NOMO-1 treated with dmso at 0.1 percent for 144 hours (cell line): ENCODE measurements around the gene MMP14.
"Not testable (repeated sequence)": the region's sequence is repeated elsewhere in the genome, so short reads cannot be mapped to it uniquely, and the experiment has no call there.

Experiments used
- DNase-seq: peaks from one replicate; lab custom pipeline; 2025; ENCODE audit not compliant: unreplicated experiment; lab: John Stamatoyannopoulos, UW

The MMP14 gene

GRCh38 chr14:22836301-22837113 is at the start of gene MMP14:
Gene MMP14 (plus strand): TSS chr14:22836585. CDS start chr14:22836818, 233 bp downstream.
- no peak for DNase-seq

- no peak for DNase-seq
Measured at GRCh38 chr14:22786685-22787084, 49.7 kb upstream of the MMP14 start.

GRCh38 chr14:22791301-22791700 is 45.1 kb upstream of the MMP14 start:
- no peak for DNase-seq

GRCh38 chr14:22792158-22792557 is 44.2 kb upstream of the MMP14 start:
- DNase-seq, result no peak

GRCh38 chr14:22793550-22793949 is 42.8 kb upstream of the MMP14 start:
- not testable (repeated sequence) for DNase-seq

- DNase-seq, result no peak
Measured at GRCh38 chr14:22793976-22794375, 42.4 kb upstream of the MMP14 start.

GRCh38 chr14:22794551-22794951 is 41.8 kb upstream of the MMP14 start:
- no peak for DNase-seq

GRCh38 chr14:22796087-22796707 is 40.2 kb upstream of the MMP14 start:
- DNase-seq, result no peak

GRCh38 chr14:22797017-22797917 is 39.1 kb upstream of the MMP14 start:
- DNase-seq, result no peak

GRCh38 chr14:22798528-22798927 is 37.9 kb upstream of the MMP14 start:
- DNase-seq, result no peak

GRCh38 chr14:22800346-22800745 is 36.0 kb upstream of the MMP14 start:
- no peak for DNase-seq

- DNase-seq, result no peak
Measured at GRCh38 chr14:22801716-22802115, 34.7 kb upstream of the MMP14 start.

GRCh38 chr14:22802860-22803686 is 33.3 kb upstream of the MMP14 start:
- DNase-seq, result no peak

GRCh38 chr14:22803687-22803974 is 32.8 kb upstream of the MMP14 start:
- no peak for DNase-seq

GRCh38 chr14:22805235-22805634 is 31.1 kb upstream of the MMP14 start:
- not testable (repeated sequence) for DNase-seq

- DNase-seq, result no peak
Measured at GRCh38 chr14:22807432-22808087, 28.8 kb upstream of the MMP14 start.

- no peak for DNase-seq
Measured at GRCh38 chr14:22808388-22809209, 27.8 kb upstream of the MMP14 start.

GRCh38 chr14:22811722-22812121 is 24.7 kb upstream of the MMP14 start:
- DNase-seq, result peak; percentile 32

GRCh38 chr14:22812744-22813143 is 23.6 kb upstream of the MMP14 start:
- no peak for DNase-seq
